Measurements from ENCODE around the gene DDA1. TPM values are rescaled to one million over a fixed set of nuclear protein-coding genes. Genes with fewer than 3 reads are reported as not detected.

DDA1 gene
- total and polyA plus RNA-seq, 2 of the 13 experiments (the other 11 are each of a cell fraction or from before 2014, with no cell fraction given) = 24.5 to 26.0 TPM

DNA sequence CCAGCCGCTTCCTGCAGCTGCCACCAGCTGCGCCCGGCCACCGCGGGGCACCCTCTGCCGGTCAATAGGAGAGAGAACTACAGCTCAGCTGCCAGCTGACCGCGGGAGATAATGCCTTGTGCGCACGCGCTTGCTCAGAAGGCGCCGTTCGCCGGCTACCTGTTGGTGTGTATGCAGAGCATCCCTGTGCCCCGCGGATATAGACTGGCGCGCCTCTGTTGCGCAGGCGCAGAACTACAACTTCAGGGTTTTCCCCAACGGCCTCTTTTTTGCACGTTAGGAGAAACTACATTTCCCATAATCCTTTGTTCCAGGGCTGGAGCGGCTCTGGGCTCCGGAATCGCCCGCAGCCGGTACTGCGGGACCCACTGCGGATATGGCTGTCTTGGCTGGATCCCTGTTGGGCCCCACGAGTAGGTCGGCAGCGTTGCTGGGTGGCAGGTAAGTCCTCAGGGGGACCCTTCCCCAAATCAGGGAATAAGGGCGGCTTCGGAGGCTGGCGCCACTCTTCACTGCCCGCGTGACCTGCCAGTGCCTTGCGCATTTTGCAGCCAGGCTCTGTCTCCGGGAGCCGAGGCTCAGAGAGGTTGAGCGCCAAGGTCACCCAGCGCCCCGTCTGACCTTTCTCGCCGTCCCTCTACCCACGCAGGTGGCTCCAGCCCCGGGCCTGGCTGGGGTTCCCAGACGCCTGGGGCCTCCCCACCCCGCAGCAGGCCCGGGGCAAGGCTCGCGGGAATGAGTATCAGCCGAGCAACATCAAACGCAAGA, 3.7 kb upstream of the DDA1 start, which contains the start of gene MRPL34 (continued):
- TF ChIP-seq HMGXB4 (CRISPR knock-in tag; IDR thresholded peaks at IDR 0.05; ENCODE audit: borderline replicate concordance in 1 of 2, low read depth in 1 of 2) (peak; percentile 72 to 89), ZNF709 (CRISPR knock-in tag; IDR thresholded peaks at IDR 0.05) (no peak), MTF1 (CRISPR knock-in tag; IDR thresholded peaks at IDR 0.05) (peak; percentile 37; the same call in 1 of the 2 replicates), TBL1XR1 (IDR thresholded peaks at IDR 0.05; ENCODE audit: borderline replicate concordance, low read length, partially characterized antibody) (no peak), CEBPB (IDR thresholded peaks at IDR 0.05; ENCODE audit: borderline replicate concordance, low read depth, low read length) (no peak), NKX3-1 (CRISPR knock-in tag; IDR thresholded peaks at IDR 0.05) (peak; percentile 39; the same call in 1 of the 2 replicates), ZBTB21 (CRISPR knock-in tag; IDR thresholded peaks at IDR 0.05) (no peak), KLF11 (CRISPR knock-in tag; IDR thresholded peaks at IDR 0.05) (no peak), CSRNP2 (CRISPR knock-in tag; conservative IDR thresholded peaks at IDR 0.05; ENCODE audit: low read depth) (no peak), MED1 (CRISPR knock-in tag; IDR thresholded peaks at IDR 0.05) (peak; percentile 46; the same call in 1 of the 2 replicates)
- TF ChIP-seq, protein P1, sequence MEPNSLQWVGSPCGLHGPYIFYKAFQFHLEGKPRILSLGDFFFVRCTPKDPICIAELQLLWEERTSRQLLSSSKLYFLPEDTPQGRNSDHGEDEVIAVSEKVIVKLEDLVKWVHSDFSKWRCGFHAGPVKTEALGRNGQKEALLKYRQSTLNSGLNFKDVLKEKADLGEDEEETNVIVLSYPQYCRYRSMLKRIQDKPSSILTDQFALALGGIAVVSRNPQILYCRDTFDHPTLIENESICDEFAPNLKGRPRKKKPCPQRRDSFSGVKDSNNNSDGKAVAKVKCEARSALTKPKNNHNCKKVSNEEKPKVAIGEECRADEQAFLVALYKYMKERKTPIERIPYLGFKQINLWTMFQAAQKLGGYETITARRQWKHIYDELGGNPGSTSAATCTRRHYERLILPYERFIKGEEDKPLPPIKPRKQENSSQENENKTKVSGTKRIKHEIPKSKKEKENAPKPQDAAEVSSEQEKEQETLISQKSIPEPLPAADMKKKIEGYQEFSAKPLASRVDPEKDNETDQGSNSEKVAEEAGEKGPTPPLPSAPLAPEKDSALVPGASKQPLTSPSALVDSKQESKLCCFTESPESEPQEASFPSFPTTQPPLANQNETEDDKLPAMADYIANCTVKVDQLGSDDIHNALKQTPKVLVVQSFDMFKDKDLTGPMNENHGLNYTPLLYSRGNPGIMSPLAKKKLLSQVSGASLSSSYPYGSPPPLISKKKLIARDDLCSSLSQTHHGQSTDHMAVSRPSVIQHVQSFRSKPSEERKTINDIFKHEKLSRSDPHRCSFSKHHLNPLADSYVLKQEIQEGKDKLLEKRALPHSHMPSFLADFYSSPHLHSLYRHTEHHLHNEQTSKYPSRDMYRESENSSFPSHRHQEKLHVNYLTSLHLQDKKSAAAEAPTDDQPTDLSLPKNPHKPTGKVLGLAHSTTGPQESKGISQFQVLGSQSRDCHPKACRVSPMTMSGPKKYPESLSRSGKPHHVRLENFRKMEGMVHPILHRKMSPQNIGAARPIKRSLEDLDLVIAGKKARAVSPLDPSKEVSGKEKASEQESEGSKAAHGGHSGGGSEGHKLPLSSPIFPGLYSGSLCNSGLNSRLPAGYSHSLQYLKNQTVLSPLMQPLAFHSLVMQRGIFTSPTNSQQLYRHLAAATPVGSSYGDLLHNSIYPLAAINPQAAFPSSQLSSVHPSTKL (CRISPR knock-in tag; IDR thresholded peaks at IDR 0.05) = no peak; the same call in 1 of the 2 replicates
- TF ChIP-seq, protein P2, sequence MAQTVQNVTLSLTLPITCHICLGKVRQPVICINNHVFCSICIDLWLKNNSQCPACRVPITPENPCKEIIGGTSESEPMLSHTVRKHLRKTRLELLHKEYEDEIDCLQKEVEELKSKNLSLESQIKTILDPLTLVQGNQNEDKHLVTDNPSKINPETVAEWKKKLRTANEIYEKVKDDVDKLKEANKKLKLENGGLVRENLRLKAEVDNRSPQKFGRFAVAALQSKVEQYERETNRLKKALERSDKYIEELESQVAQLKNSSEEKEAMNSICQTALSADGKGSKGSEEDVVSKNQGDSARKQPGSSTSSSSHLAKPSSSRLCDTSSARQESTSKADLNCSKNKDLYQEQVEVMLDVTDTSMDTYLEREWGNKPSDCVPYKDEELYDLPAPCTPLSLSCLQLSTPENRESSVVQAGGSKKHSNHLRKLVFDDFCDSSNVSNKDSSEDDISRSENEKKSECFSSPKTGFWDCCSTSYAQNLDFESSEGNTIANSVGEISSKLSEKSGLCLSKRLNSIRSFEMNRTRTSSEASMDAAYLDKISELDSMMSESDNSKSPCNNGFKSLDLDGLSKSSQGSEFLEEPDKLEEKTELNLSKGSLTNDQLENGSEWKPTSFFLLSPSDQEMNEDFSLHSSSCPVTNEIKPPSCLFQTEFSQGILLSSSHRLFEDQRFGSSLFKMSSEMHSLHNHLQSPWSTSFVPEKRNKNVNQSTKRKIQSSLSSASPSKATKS (CRISPR knock-in tag; IDR thresholded peaks at IDR 0.05) = no peak
- TF ChIP-seq, protein P3, sequence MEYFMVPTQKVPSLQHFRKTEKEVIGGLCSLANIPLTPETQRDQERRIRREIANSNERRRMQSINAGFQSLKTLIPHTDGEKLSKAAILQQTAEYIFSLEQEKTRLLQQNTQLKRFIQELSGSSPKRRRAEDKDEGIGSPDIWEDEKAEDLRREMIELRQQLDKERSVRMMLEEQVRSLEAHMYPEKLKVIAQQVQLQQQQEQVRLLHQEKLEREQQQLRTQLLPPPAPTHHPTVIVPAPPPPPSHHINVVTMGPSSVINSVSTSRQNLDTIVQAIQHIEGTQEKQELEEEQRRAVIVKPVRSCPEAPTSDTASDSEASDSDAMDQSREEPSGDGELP (IDR thresholded peaks at IDR 0.05; ENCODE audit: borderline replicate concordance, low read depth) = peak; percentile 99
